Activated T-cell treated with anti-CD3 and anti-CD28 coated beads, Interleukin-2, amount 50 U/mL, for 1 hour (primary cell): ENCODE results near the gene VSNL1.

Source experiments
- DNase-seq: peaks from one replicate; pipeline ENCODE4 v3.0.0-alpha.2; 2020

The VSNL1 gene

GRCh38 chr2:17584689-17585088 is 44.2 kb downstream of the VSNL1 start:
- DNase-seq: no peak

- DNase-seq: no peak
These were observed 47.0 kb downstream of the VSNL1 start for GRCh38 chr2:17587469-17587868.

- no peak for DNase-seq
These were observed 47.5 kb downstream of the VSNL1 start for GRCh38 chr2:17588031-17588430.

- no peak for DNase-seq
These were observed 49.0 kb downstream of the VSNL1 start for GRCh38 chr2:17589406-17590035.

- no peak for DNase-seq
These were observed 49.9 kb downstream of the VSNL1 start for GRCh38 chr2:17590342-17590911.

- DNase-seq: no peak
These were observed 51.4 kb downstream of the VSNL1 start for GRCh38 chr2:17591846-17592245.

GRCh38 chr2:17592731-17593409 is 52.4 kb downstream of the VSNL1 start:
- no peak for DNase-seq

GRCh38 chr2:17593445-17593840 is 52.9 kb downstream of the VSNL1 start:
- DNase-seq: no peak

GRCh38 chr2:17593841-17594491 is 53.5 kb downstream of the VSNL1 start:
- no peak for DNase-seq

GRCh38 chr2:17594533-17595401 is 54.3 kb downstream of the VSNL1 start:
- DNase-seq: no peak

- no peak for DNase-seq
These were observed 59.1 kb downstream of the VSNL1 start for GRCh38 chr2:17599617-17600016.

- DNase-seq: no peak
These were observed 60.2 kb downstream of the VSNL1 start for GRCh38 chr2:17600556-17601204.

- no peak for DNase-seq
These were observed 63.6 kb downstream of the VSNL1 start for GRCh38 chr2:17604050-17604449.

GRCh38 chr2:17605696-17606095 is 65.2 kb downstream of the VSNL1 start:
- DNase-seq: no peak

GRCh38 chr2:17606851-17607250 is 66.4 kb downstream of the VSNL1 start:
- DNase-seq: no peak

GRCh38 chr2:17607379-17607778 is 66.9 kb downstream of the VSNL1 start:
- DNase-seq: no peak

- no peak for DNase-seq
These were observed 67.8 kb downstream of the VSNL1 start for GRCh38 chr2:17608251-17608650.

- no peak for DNase-seq
These were observed 70.0 kb downstream of the VSNL1 start for GRCh38 chr2:17610521-17610920.

GRCh38 chr2:17611036-17611435 is 70.5 kb downstream of the VSNL1 start:
- no peak for DNase-seq

- no peak for DNase-seq
These were observed 73.9 kb downstream of the VSNL1 start for GRCh38 chr2:17614174-17614930.

GRCh38 chr2:17615147-17615546 is 74.7 kb downstream of the VSNL1 start:
- no peak for DNase-seq
